GM21360 (cell line): ENCODE results near the gene MST1.

Experiments used
- ATAC-seq: cut with Tn5 transposase; IDR thresholded peaks from one replicate; pipeline ENCODE4 v1.9.1; 2021; ENCODE audit warnings: mild to moderate bottlenecking, moderate library complexity; ENCODE audit not compliant: unreplicated experiment

The MST1 gene

GRCh38 chr3:49680493-49681231 is 8.6 kb downstream of the MST1 start:
- no peak for ATAC-seq

- ATAC-seq: no peak
Measured at GRCh38 chr3:49675912-49676311, 13.4 kb downstream of the MST1 start.

- ATAC-seq: no peak
Measured at GRCh38 chr3:49674497-49674983, 14.7 kb downstream of the MST1 start.

- peak; percentile 69 for ATAC-seq
Measured at GRCh38 chr3:49673715-49674496, 15.4 kb downstream of the MST1 start, which contains the start of gene APEH. Gene APEH (plus strand): TSS chr3:49674351. CDS start chr3:49674402, 51 bp downstream.

- ATAC-seq: no peak
Measured at GRCh38 chr3:49673121-49673714, 16.1 kb downstream of the MST1 start.

- no peak for ATAC-seq
Measured at GRCh38 chr3:49671291-49672288, 17.7 kb downstream of the MST1 start.

GRCh38 chr3:49670940-49671290 is 18.4 kb downstream of the MST1 start:
- ATAC-seq: no peak

GRCh38 chr3:49669352-49669751 is 19.9 kb downstream of the MST1 start:
- no peak for ATAC-seq

GRCh38 chr3:49668861-49669260 is 20.4 kb downstream of the MST1 start:
- no peak for ATAC-seq

- ATAC-seq: no peak
Measured at GRCh38 chr3:49668414-49668797, 20.9 kb downstream of the MST1 start.

- no peak for ATAC-seq
Measured at GRCh38 chr3:49667701-49668413, 21.4 kb downstream of the MST1 start.

- no peak for ATAC-seq
Measured at GRCh38 chr3:49666592-49666991, 22.7 kb downstream of the MST1 start.

- ATAC-seq: no peak
Measured at GRCh38 chr3:49665822-49666519, 23.3 kb downstream of the MST1 start.

- no peak for ATAC-seq
Measured at GRCh38 chr3:49664300-49664699, 25.0 kb downstream of the MST1 start.

GRCh38 chr3:49663831-49664230 is 25.4 kb downstream of the MST1 start:
- no peak for ATAC-seq

- ATAC-seq: no peak
Measured at GRCh38 chr3:49662720-49663413, 26.4 kb downstream of the MST1 start.

GRCh38 chr3:49662021-49662420 is 27.3 kb downstream of the MST1 start:
- ATAC-seq: no peak

- no peak for ATAC-seq
Measured at GRCh38 chr3:49661281-49661680, 28.0 kb downstream of the MST1 start.

- no peak for ATAC-seq
Measured at GRCh38 chr3:49659756-49660155, 29.5 kb downstream of the MST1 start.
